IMR-90 (cell line): ENCODE measurements around the gene SLC22A12. TPM values are rescaled to one million over a fixed set of nuclear protein-coding genes. Genes with fewer than 3 reads are reported as not detected.

Experiments
- ATAC-seq: fragments of 200-7000 bp; cut with Tn5 transposase; 2 replicates; pipeline ENCODE4 v1.9.1; 2020; ENCODE audit warnings: low read depth, mild to moderate bottlenecking, moderate library complexity
- BruUV-seq: library from RNA; stranded (reverse); fragments of 400-500 nt; replicated peaks from 2 replicates; lab custom pipeline; 2021; lab: Mats Ljungman, UMichigan
- CTCF ChIA-PET: fragments of 300-600 bp; formaldehyde crosslinking; extraction: SDS; loops from one replicate; lab custom pipeline; 2021; ENCODE audit warnings: antibody characterized with exemption; lab: Yijun Ruan, JAX
- POLR2A ChIA-PET: fragments of 300-600 bp; sonication (Branson Sonifier 250); formaldehyde crosslinking; loops from one replicate; lab custom pipeline; 2022; ENCODE audit warnings: antibody characterized with exemption; ENCODE audit not compliant: unreplicated experiment; lab: Charles Lee
- DNase-seq: peaks from one replicate; pipeline ENCODE4 v3.0.0; 2013
- H2AFZ ChIP-seq: replicated peaks from 2 replicates; pipeline ENCODE3; 2013; ENCODE audit warnings: low read length, mild to moderate bottlenecking; ENCODE audit not compliant: poor library complexity
- H2AK5ac ChIP-seq: 2 replicates; pipeline ENCODE4 v1.6.1; 2013; ENCODE audit warnings: low read depth, low read length, inconsistent platforms
- H2AK9ac ChIP-seq: replicated peaks from 2 replicates; pipeline ENCODE3; 2013; ENCODE audit warnings: mild to moderate bottlenecking, low read depth, low read length, moderate library complexity; ENCODE audit not compliant: poor library complexity
- H2BK120ac ChIP-seq: 2 replicates; pipeline ENCODE4 v1.6.1; 2013; ENCODE audit warnings: low read depth, low read length, inconsistent platforms
- H2BK15ac ChIP-seq: 3 replicates; pipeline ENCODE4 v1.6.1; 2013; ENCODE audit warnings: low read depth, low read length, inconsistent platforms
- H2BK20ac ChIP-seq: 2 replicates; pipeline ENCODE4 v1.6.1; 2013; ENCODE audit warnings: low read depth, mild to moderate bottlenecking, inconsistent platforms, low read length, moderate library complexity
- H2BK5ac ChIP-seq: 2 replicates; pipeline ENCODE4 v1.6.1; 2013; ENCODE audit warnings: mild to moderate bottlenecking, low read depth, low read length, inconsistent platforms; ENCODE audit not compliant: poor library complexity, severe bottlenecking
- H3K14ac ChIP-seq: replicated peaks from 2 replicates; pipeline ENCODE4 v1.6.1; 2013; ENCODE audit warnings: low read depth, low read length, inconsistent platforms
- H3K18ac ChIP-seq: 2 replicates; pipeline ENCODE4 v1.6.1; 2013; ENCODE audit warnings: low read depth, low read length, control low read depth
- H3K23ac ChIP-seq: 2 replicates; pipeline ENCODE4 v1.6.1; 2013; ENCODE audit warnings: low read depth, low read length, inconsistent platforms
- H3K27ac ChIP-seq: 2 replicates; pipeline ENCODE4 v1.5.1; 2013; ENCODE audit warnings: mild to moderate bottlenecking, control low read depth, low read length; ENCODE audit not compliant: insufficient read depth
- H3K27me3 ChIP-seq: 2 replicates; pipeline ENCODE4 v1.6.1; 2013; ENCODE audit warnings: low read length; ENCODE audit not compliant: control insufficient read depth, insufficient read depth
- H3K36me3 ChIP-seq: 2 replicates; pipeline ENCODE4 v1.6.1; 2013; ENCODE audit warnings: low read length, mixed read lengths; ENCODE audit not compliant: control insufficient read depth, insufficient read depth
- H3K4ac ChIP-seq: 2 replicates; pipeline ENCODE4 v1.6.1; 2013; ENCODE audit warnings: low read depth, low read length, inconsistent platforms
- H3K4me1 ChIP-seq: 2 replicates; pipeline ENCODE4 v1.6.1; 2013; ENCODE audit warnings: low read length, mixed read lengths; ENCODE audit not compliant: control insufficient read depth, insufficient read depth
- H3K4me2 ChIP-seq: 2 replicates; pipeline ENCODE4 v1.6.1; 2013; ENCODE audit warnings: low read depth, mild to moderate bottlenecking, control low read depth, low read length, moderate library complexity
- H3K4me3 ChIP-seq: 2 replicates; pipeline ENCODE4 v1.5.1; 2013; ENCODE audit warnings: low read depth, mild to moderate bottlenecking, control low read depth, low read length, moderate library complexity; ENCODE audit not compliant: insufficient read depth
- H3K56ac ChIP-seq: 2 replicates; pipeline ENCODE4 v1.6.1; 2013; ENCODE audit warnings: low read length, inconsistent platforms; ENCODE audit not compliant: insufficient read depth; ENCODE audit errors: extremely low read depth
- H3K79me1 ChIP-seq, 2 experiments: 2 replicates each; pipeline ENCODE4 v1.6.1; 2013; ENCODE audit warnings: low read length in 2 of 2, inconsistent platforms in 1 of 2, low read depth in 1 of 2
- H3K9ac ChIP-seq: 2 replicates; pipeline ENCODE4 v1.6.1; 2013; ENCODE audit warnings: low read depth, low read length, control low read depth
- H3K9me1 ChIP-seq: 2 replicates; pipeline ENCODE4 v1.6.1; 2013; ENCODE audit warnings: low read length, inconsistent platforms; ENCODE audit not compliant: insufficient read depth
- H3K9me3 ChIP-seq: 2 replicates; pipeline ENCODE4 v1.6.1; 2013; ENCODE audit warnings: low read length; ENCODE audit not compliant: control insufficient read depth, insufficient read depth
- H4K20me1 ChIP-seq: 2 replicates; pipeline ENCODE4 v1.6.1; 2013; ENCODE audit warnings: low read length, inconsistent platforms; ENCODE audit not compliant: insufficient read depth
- H4K5ac ChIP-seq: 2 replicates; pipeline ENCODE4 v1.6.1; 2013; ENCODE audit warnings: mild to moderate bottlenecking, low read depth, low read length, control low read depth
- H4K8ac ChIP-seq, 2 experiments: 2 replicates each; pipeline ENCODE4 v1.6.1; 2013; ENCODE audit warnings: low read depth in 2 of 2, low read length in 2 of 2, control low read depth in 1 of 2, inconsistent platforms in 1 of 2
- H4K91ac ChIP-seq: 2 replicates; pipeline ENCODE4 v1.6.1; 2013; ENCODE audit warnings: low read depth, low read length, inconsistent platforms; ENCODE audit not compliant: insufficient read depth
- RAD21 ChIP-seq: IDR thresholded peaks from 2 replicates; pipeline ENCODE4 v1.6.1; 2012; ENCODE audit warnings: low read length, improper control_type of control experiment
- WGBS, 2 experiments: methylation state at CpG; one replicate each; pipeline versions ENCODE4 v1.1.5 to v1.1.7; 2013; ENCODE audit warnings: missing lambda C conversion rate in 2 of 2; ENCODE audit not compliant: insufficient read length in 1 of 2; ENCODE audit errors: extremely low coverage in 2 of 2; 5-methylcytosine and 5-hydroxymethylcytosine counted together
- dilution Hi-C: fragments of 300-500 bp; cut with HindIII; formaldehyde crosslinking; loops from one replicate; pipeline ENCODE4 v1.14.3; 2018; ENCODE audit warnings: low sequenced_read_pairs; ENCODE audit not compliant: unreplicated experiment
- in situ Hi-C: fragments of 300-500 bp; cut with MboI; formaldehyde crosslinking; loops from 3 replicates; pipeline ENCODE4 v1.14.3; 2019; ENCODE audit warnings: low sequenced_read_pairs, inconsistent platforms, mixed read lengths
- intact Hi-C: fragments of 100-400 bp; cut with micrococcal nuclease; formaldehyde crosslinking; loops from 2 replicates; pipeline ENCODE4 v1.10.0; 2022
- polyA plus RNA-seq, 3 experiments: library from polyadenylated mRNA; depleted of rRNA; stranded (reverse); fragments of >200 nt; gene quantifications; 2 replicates each; pipeline ENCODE4 v1.2.3, GENCODE V29; 2012; ENCODE audit warnings: low replicate concordance in 1 of 3
- total RNA-seq: library from RNA; depleted of rRNA; stranded (reverse); fragments of >200 nt; gene quantifications from 2 replicates; pipeline ENCODE4 v1.2.3, GENCODE V29; 2012
- TF ChIP-seq, protein P1 (sequence below): fragments of 150-350 bp; IDR thresholded peaks from 2 replicates; pipeline ENCODE4 v1.6.1; 2016; ENCODE audit warnings: low read depth, mild to moderate bottlenecking, low read length, moderate library complexity, borderline replicate concordance

The SLC22A12 gene
- total and polyA plus RNA-seq, 2 of the 4 experiments (the other 2 are of a cell fraction): not detected

DNA sequence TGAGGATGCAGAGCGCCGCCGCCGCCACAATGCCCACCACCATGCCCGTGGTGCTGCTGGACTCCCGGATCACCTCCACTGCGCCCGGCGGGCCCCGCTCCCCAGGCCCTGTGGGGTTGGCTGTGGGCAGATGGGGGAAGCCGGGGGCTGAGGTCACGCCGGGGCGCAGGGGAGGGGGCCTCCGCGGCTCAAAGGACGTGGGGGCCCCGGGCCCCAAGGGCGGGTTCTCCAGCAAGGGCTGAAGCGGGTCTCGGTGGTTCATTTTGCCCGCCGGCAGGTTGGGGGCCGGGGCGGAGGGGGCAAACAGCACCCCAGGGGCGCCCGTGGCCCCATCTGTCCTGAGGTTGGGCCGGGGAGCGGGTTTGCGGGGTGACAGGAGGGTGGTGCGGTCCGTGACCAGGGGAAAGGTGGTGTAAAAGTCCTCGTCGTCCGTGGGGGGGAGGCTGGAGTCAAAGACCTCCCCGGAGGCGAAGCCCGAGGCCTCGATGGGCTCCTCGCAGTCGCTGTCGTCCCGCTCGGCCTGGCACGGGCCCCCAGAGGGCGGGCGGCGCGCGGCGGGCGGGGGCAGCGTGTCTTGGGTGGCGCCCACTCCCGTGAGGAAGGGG is 16.5 kb downstream of the SLC22A12 start:
- Histone ChIP-seq H2AK9ac (no peak overlapping the region), H3K9ac (no peak overlapping the region), H3K4me1 (no peaks in the 10 kb centered on the region), H3K56ac (no peak overlapping the region), H4K20me1 (no peaks in the 10 kb centered on the region), H4K91ac (no peak overlapping the region), H4K5ac (no peak overlapping the region), H2AK5ac (no peak overlapping the region), H3K18ac (no peak overlapping the region), H2BK5ac (no peak overlapping the region), H3K4ac (no peak overlapping the region), H2BK15ac (no peak overlapping the region), H3K9me1 (no peaks in the 10 kb centered on the region), H3K23ac (no peak overlapping the region), H3K27ac (no peak overlapping the region), H2BK120ac (no peak overlapping the region), H3K4me2 (no peak overlapping the region), H3K14ac (no peak overlapping the region), H3K4me3 (no peak overlapping the region), H2AFZ (no peak overlapping the region), H4K8ac (no peak overlapping the region), H3K27me3 (peaks cover 65% of the 10 kb centered on the region), H3K9me3 (no peaks in the 10 kb centered on the region), H3K79me1 (no peaks in the 10 kb centered on the region), H2BK20ac (no peak overlapping the region), H3K36me3 (no peaks in the 10 kb centered on the region)
- dilution Hi-C loops: no loop called here
- DNase-seq: no peak
- ChIA-PET CTCF (no interaction called here), POLR2A (no interaction called here)
- in situ Hi-C loops: no loop called here
- BruUV-seq: no TSS peak
- ATAC-seq: no peak
- WGBS, 2 experiments: 75% methylated on average over 21 of the region's 55 CpGs; no CpG with 5 or more reads in 1 of the 2 experiments
- intact Hi-C loops: no loop called here
- TF ChIP-seq RAD21: no peak
- TF ChIP-seq, protein P1, sequence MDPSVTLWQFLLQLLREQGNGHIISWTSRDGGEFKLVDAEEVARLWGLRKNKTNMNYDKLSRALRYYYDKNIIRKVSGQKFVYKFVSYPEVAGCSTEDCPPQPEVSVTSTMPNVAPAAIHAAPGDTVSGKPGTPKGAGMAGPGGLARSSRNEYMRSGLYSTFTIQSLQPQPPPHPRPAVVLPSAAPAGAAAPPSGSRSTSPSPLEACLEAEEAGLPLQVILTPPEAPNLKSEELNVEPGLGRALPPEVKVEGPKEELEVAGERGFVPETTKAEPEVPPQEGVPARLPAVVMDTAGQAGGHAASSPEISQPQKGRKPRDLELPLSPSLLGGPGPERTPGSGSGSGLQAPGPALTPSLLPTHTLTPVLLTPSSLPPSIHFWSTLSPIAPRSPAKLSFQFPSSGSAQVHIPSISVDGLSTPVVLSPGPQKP: no peak
